Lung (tissue), 12 donors: ENCODE results near the gene BAHCC1. TPM values are rescaled to one million over a fixed set of nuclear protein-coding genes. Genes with fewer than 3 reads are reported as not detected.

Experiments used
- ATAC-seq: fragments of 200-7000 bp; cut with Tn5 transposase; one replicate; pipeline ENCODE4 v1.9.1; 2020; ENCODE audit warnings: moderate number of reproducible peaks; ENCODE audit not compliant: insufficient read depth, low FRiP score
- DNase-seq, 3 donors: peaks; one replicate each; pipeline ENCODE4 v3.0.0-alpha.2; 2013 to 2017
- H3K27ac ChIP-seq, 2 donors: one replicate each; pipeline ENCODE4 v1.5.1; 2013; ENCODE audit warnings: mild to moderate bottlenecking in 2 of 2, moderate library complexity in 2 of 2, control low read depth in 1 of 2, inconsistent platforms in 1 of 2, low read depth in 1 of 2, low read length in 1 of 2
- H3K27me3 ChIP-seq, 3 donors: one replicate each; pipeline ENCODE4 v1.5.1; 2013; ENCODE audit warnings: low read length in 2 of 3; ENCODE audit not compliant: control insufficient read depth in 3 of 3, insufficient read depth in 3 of 3
- H3K36me3 ChIP-seq, 4 donors: one replicate each; pipeline ENCODE4 v1.5.1; 2013; ENCODE audit warnings: low read length in 4 of 4, mild to moderate bottlenecking in 1 of 4, moderate library complexity in 1 of 4; ENCODE audit not compliant: control insufficient read depth in 4 of 4, insufficient read depth in 4 of 4
- H3K4me1 ChIP-seq, 5 donors: one replicate each; pipeline ENCODE4 v1.5.1; 2013; ENCODE audit warnings: low read length in 5 of 5, mild to moderate bottlenecking in 2 of 5, moderate library complexity in 1 of 5; ENCODE audit not compliant: control insufficient read depth in 5 of 5, insufficient read depth in 5 of 5
- H3K4me3 ChIP-seq: one replicate; pipeline ENCODE4 v1.5.1; 2013; ENCODE audit warnings: mild to moderate bottlenecking, control low read depth, moderate library complexity
- H3K9ac ChIP-seq, 2 donors: one replicate each; pipeline ENCODE4 v1.5.1; 2013; ENCODE audit warnings: low read length in 2 of 2, control low read depth in 1 of 2; ENCODE audit not compliant: insufficient read depth in 1 of 2
- H3K9me3 ChIP-seq, 4 donors: one replicate each; pipeline ENCODE4 v1.5.1; 2013; ENCODE audit warnings: low read length in 3 of 4, mild to moderate bottlenecking in 1 of 4, moderate library complexity in 1 of 4; ENCODE audit not compliant: control insufficient read depth in 4 of 4, insufficient read depth in 3 of 4
- WGBS, 2 donors: extraction: QIAGEN DNeasy Blood & Tissue Kit; methylation state at CpG; one replicate each; pipeline ENCODE4 v1.1.7; 2013; 5-methylcytosine and 5-hydroxymethylcytosine counted together
- polyA plus RNA-seq, 2 donors: library from polyadenylated mRNA; stranded (reverse); fragments of 200-250 nt; gene quantifications; one replicate each; pipeline ENCODE4 v1.2.1, GENCODE V29; 2013
- total RNA-seq, 2 donors: library from RNA; depleted of rRNA in 1 of 2; stranded (reverse); fragments of >200 nt in 1 of 2; gene quantifications; one replicate each; pipeline ENCODE4 v1.2.1, GENCODE V29; 2014 to 2021
- TF ChIP-seq, protein P1 (sequence below): IDR thresholded peaks from 2 replicates; pipeline ENCODE4 v1.5.1; 2012; ENCODE audit warnings: mild to moderate bottlenecking; ENCODE audit errors: control extremely low read depth, extremely low read depth
- donor health status: control.
- donor health status: control.
- donor health status: Bipolar disorder and iron deficiency.
- donor health status: healthy.
- donor health status: DM: yes; HTN: yes; CAD: no.

Gene BAHCC1
- total and polyA plus RNA-seq, 4 donors: 7.6 to 24.9 (median 17.5) TPM

DNA sequence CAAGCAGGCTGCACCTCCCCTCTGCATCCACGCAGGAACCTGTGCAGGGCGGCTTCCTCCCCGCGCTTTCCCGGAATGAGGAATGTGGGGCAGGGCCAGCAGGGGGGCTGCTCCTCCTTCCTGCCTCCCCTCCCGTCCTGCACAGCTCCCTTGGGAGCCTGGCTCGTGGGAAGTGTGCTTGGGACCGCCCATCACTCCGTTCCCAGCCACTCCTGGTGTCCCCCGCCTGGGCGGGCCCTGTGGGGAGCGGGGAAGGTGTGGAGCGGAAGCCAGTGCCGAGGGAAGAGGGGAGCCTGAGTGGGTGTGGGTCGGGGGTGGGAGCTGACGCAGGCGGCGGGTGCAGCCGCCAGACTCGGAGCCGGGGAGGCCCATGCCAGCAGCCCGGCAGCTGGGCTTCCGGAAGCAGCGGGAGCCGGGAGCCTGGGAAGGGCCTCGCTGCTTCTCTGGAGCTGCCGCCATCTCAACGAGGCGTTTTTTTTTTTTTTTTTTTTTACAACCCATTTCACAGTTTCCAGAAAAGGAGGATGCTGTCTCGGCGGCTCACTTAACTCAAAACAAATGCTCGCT, 24.1 kb downstream of the BAHCC1 start:
- Histone ChIP-seq H3K27me3 (no peaks in the 10 kb centered on the region), H3K4me1 (peaks cover 13 to 58% (median 42%) of the 10 kb centered on the region in 5 donors), H3K27ac (peak overlapping the region; percentile 63 to 93), H3K9ac (no peak overlapping the region), H3K9me3 (no peaks in the 10 kb centered on the region), H3K36me3 (no peaks in the 10 kb centered on the region), H3K4me3 (no peak overlapping the region)
- WGBS, 2 donors: 16 to 30% methylated on average over 29 to 31 of the region's 32 CpGs
- ATAC-seq (peak; percentile 75), DNase-seq (peak; percentile 79 to 90 (median 86))
- TF ChIP-seq, protein P1, sequence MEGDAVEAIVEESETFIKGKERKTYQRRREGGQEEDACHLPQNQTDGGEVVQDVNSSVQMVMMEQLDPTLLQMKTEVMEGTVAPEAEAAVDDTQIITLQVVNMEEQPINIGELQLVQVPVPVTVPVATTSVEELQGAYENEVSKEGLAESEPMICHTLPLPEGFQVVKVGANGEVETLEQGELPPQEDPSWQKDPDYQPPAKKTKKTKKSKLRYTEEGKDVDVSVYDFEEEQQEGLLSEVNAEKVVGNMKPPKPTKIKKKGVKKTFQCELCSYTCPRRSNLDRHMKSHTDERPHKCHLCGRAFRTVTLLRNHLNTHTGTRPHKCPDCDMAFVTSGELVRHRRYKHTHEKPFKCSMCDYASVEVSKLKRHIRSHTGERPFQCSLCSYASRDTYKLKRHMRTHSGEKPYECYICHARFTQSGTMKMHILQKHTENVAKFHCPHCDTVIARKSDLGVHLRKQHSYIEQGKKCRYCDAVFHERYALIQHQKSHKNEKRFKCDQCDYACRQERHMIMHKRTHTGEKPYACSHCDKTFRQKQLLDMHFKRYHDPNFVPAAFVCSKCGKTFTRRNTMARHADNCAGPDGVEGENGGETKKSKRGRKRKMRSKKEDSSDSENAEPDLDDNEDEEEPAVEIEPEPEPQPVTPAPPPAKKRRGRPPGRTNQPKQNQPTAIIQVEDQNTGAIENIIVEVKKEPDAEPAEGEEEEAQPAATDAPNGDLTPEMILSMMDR: no peak

DNA sequence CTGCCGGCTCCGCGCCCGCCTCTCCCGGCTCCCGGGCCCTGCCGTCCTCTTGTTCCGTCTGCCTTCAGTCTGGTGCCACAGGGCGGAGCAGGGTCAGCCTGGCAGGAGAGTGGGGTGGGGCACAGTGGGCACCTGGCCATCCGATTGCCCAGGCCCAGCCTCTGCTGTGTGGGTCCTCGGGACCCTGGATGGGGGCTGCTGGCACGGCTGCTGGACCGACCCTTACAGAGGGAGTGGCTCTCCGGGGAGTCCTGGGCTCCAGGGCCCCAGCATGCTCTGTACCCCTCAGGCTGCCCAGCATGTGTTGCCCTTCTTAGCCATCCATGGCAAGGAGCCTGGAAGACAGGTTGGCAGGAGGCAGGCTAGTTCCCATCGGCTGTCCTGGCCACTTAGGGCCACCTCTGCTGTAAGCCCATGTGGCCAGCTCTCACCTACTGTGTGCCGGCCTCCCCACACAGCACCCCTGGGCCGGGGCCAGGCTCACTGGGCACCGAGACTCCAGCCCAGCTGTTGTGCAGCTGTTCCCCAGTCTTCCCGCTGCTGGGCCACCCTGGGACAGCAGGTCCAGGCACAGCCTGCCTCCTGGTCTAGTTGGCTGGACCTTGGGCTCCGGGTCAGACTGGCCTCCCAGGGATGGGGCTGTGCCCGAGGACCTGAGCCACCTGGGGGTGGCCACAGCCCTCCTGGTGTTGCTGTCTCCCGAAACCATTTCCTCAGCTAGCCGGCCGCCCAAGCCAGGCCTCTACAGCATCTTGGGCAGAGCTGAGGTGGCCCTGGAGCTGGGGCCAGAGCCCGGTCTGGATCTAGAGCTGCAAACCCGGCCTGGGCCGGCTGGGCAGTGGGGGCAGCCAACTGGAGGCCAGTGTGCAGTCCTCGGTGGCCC, 24.9 kb downstream of the BAHCC1 start:
- Histone ChIP-seq H3K9me3 (peaks cover 0 to 2% (median 0%) of the 10 kb centered on the region in 4 donors), H3K27me3 (no peaks in the 10 kb centered on the region), H3K4me3 (no peak overlapping the region), H3K9ac (no peak overlapping the region), H3K4me1 (peaks cover 13 to 58% (median 42%) of the 10 kb centered on the region in 5 donors), H3K27ac (peak overlapping the region; percentile 63 to 93), H3K36me3 (no peaks in the 10 kb centered on the region)
- DNase-seq: peak in 2 of 3 donors; percentile 62 to 65
- WGBS, 2 donors: 50 to 63% methylated on average over 27 to 28 of the region's 28 CpGs
- TF ChIP-seq, protein P1: no peak
- ATAC-seq: no peak

DNA sequence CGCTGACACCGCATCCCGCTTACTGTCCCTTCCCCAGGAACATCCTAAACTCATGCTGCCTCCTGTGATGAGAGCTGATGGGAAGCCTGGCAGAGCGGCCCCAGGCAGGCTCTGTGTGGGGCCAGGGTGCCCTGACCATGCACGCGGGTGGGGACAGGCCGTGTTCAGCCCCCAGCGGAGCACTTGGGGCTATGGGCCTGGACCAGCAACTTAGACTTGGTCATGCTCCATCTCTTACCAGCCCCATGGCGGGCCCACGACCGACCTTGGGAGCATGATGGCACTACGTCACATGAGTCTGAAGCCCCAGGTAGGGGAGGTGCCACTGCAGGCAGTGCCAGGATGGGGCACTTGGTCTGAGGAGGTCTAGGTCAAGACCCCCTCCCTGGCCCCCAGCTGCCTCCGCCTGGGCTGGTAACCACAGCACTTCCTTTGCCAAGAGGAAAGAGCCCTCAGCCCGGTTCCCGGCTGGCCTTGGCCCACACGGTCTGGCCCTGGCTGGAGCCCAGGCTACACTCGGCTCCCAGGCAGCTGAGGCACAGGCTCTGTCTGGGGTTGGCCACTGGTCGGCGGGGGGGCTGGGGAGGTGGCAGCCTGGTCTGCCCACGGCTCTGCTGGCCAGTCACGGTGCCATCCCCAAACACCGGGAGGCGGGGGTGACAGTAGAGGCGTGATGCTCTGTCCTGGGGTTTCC, 25.7 kb downstream of the BAHCC1 start:
- Histone ChIP-seq H3K4me1 (peaks cover 13 to 58% (median 42%) of the 10 kb centered on the region in 5 donors), H3K27ac (peak overlapping the region; percentile 63 to 93), H3K9me3 (peaks cover 0 to 2% (median 0%) of the 10 kb centered on the region in 4 donors), H3K4me3 (no peak overlapping the region), H3K27me3 (no peaks in the 10 kb centered on the region), H3K9ac (no peak overlapping the region), H3K36me3 (no peaks in the 10 kb centered on the region)
- WGBS, 2 donors: 62 to 73% methylated on average over 22 to 24 of the region's 24 CpGs
- DNase-seq (no peak), ATAC-seq (no peak)
- TF ChIP-seq, protein P1: no peak
